Adrenal gland (tissue), 12 donors: ENCODE data around the gene ACADS. TPM values are rescaled to one million over a fixed set of nuclear protein-coding genes. Genes with fewer than 3 reads are reported as not detected.
A peak's percentile ranks its signal among the peaks of the same experiment; 100 is the strongest.

Source experiments
- DNase-seq, 7 donors: peaks; one replicate each; pipeline ENCODE4 v3.0.0-alpha.2; 2019 to 2020
- H3K27ac ChIP-seq, 5 donors: fragments of 200-600 bp; sonication (generic) in 4 of 5; 1 replicate in 3 of 5; 2 replicates in 2 of 5; pipeline versions ENCODE4 v1.5.1 to v1.8.0; 2016 to 2020; ENCODE audit warnings: mild to moderate bottlenecking in 1 of 5
- H3K27me3 ChIP-seq: fragments of 200-600 bp; 2 replicates; pipeline ENCODE4 v1.8.0; 2021
- H3K36me3 ChIP-seq, 2 donors: fragments of 200-600 bp; replicated peaks in 1 of 2; 1 replicate in 1 of 2; 2 replicates in 1 of 2; pipeline versions ENCODE4 v1.5.1 to v1.8.0; 2018 to 2022
- H3K4me1 ChIP-seq, 2 donors: fragments of 200-600 bp; replicated peaks in 1 of 2; 1 replicate in 1 of 2; 2 replicates in 1 of 2; pipeline versions ENCODE4 v1.5.1 to v1.8.0; 2018 to 2021
- H3K4me3 ChIP-seq, 4 donors: fragments of 200-600 bp; sonication (generic) in 3 of 4; one replicate each; pipeline ENCODE4 v1.5.1; 2016 to 2018
- H3K9me3 ChIP-seq, 3 donors: fragments of 200-600 bp; sonication (generic) in 1 of 3; replicated peaks in 1 of 3; 1 replicate in 2 of 3; 2 replicates in 1 of 3; pipeline versions ENCODE4 v1.5.1 to v1.8.0; 2016 to 2021
- POLR2A ChIP-seq, 2 donors: fragments of 450-650 bp; IDR thresholded peaks; one replicate each; pipeline ENCODE4 v1.6.1; 2017; ENCODE audit warnings: antibody characterized with exemption in 2 of 2, mild to moderate bottlenecking in 2 of 2, moderate library complexity in 1 of 2
- WGBS, 4 donors: extraction: QIAGEN DNeasy Blood & Tissue Kit in 2 of 4; methylation state at CpG; one replicate each; pipeline versions ENCODE4 v1.1.5 to v1.1.7; 2013 to 2017; 5-methylcytosine and 5-hydroxymethylcytosine counted together
- intact Hi-C, 2 donors: fragments of 100-400 bp; cut with DNase I; formaldehyde crosslinking; loops; one replicate each; pipeline versions ENCODE4 v1.14.1 to v1.15.0; 2022 to 2023
- polyA plus RNA-seq, 3 donors: library from polyadenylated mRNA; stranded (reverse); fragments of 200-250 nt in 2 of 3; fragments of 350-450 nt in 1 of 3; fragmentation: Illumina TruSeq in 1 of 3; extraction: RNeasy Lipid Tissue Mini Kit (QIAGEN cat#74804) in 1 of 3; gene quantifications; one replicate each; pipeline ENCODE4 v1.2.3, GENCODE V29; 2013 to 2014
- total RNA-seq, 9 donors: library from RNA; depleted of rRNA in 4 of 9; stranded (reverse); fragments of >200 nt in 4 of 9; fragments of 120-200 nt in 1 of 9; fragmentation: NEBNext Ultra II Directional in 1 of 9; extraction: Animal tissue kit (Norgen Biotek cat#: 25700) in 1 of 9; gene quantifications; one replicate each; pipeline versions ENCODE4 v1.1.0 to v1.2.4, GENCODE V29; 2013 to 2023
- TF ChIP-seq, protein P1 (sequence below), 6 experiments: fragments of 450-650 bp in 4 of 6; fragments of 200-600 bp in 2 of 6; sonication (generic) in 1 of 6; IDR thresholded peaks; 1 replicate in 5 of 6; 2 replicates in 1 of 6; pipeline versions ENCODE4 v1.5.1 to v1.8.0; 2016 to 2021; ENCODE audit warnings: antibody characterized with exemption in 6 of 6, mild to moderate bottlenecking in 2 of 6, moderate library complexity in 1 of 6
- donor health status: healthy with polysubstance abuse.
- donor health status: Bipolar disorder and iron deficiency.
- donor health status: DM: yes; HTN: yes; CAD: no.
- donor health status: DM: no; HTN: no; CAD: no.
- donor health status: DM: no; HTN: no; CAD: no.
- donor health status: DM: yes; HTN: yes; CAD: no.

Gene ACADS
- total and polyA plus RNA-seq, 12 donors = 6.2 to 179 (median 81.0) TPM

DNA sequence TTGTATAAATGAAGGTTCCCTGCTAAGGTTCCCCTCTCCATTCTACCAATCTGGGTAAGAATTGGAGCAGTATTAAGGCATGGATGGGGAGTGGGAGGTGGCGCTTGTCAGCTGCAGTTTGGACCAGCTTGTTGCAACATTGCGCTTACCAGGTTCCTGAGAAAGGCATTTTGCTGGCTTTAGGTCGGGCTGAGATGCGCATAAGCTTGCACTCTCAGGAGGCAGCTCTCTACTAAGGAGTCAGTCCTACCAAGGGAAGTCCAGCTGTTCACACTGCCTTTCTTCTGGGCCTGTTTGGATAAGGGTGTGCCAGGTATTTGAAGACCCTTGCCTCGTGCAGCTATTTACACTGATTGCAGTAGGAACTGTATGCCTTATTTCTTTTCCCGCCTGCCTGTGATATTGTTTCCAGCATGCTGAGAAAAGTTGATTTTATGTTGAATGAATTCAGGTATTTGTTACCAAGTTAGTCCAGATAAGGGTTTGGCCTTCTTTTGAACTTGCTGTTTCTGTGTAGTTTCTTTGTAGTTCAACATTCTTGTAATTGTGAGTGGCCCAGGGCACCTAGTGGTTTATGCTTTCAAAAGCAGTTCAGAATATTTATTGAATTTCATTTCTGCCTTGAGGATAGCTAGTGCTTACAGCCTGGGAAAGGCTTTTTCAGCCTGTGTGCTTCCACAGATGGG is 36.1 kb upstream of the ACADS start:
- WGBS, 4 donors = 51 to 59% (median 55%) methylated on average over 6 of the region's 6 CpGs
- Histone ChIP-seq H3K4me1 (peaks cover 50 to 66% of the 10 kb centered on the region in 2 donors), H3K27ac (peak overlapping the region in 3 of 5 donors; percentile 82 to 94 (median 93)), H3K27me3 (no peaks in the 10 kb centered on the region), H3K36me3 (peaks cover 0 to 11% of the 10 kb centered on the region in 2 donors), H3K4me3 (peak overlapping the region in 2 of 4 donors; percentile 64 to 92), H3K9me3 (no peaks in the 10 kb centered on the region)
- TF ChIP-seq, protein P1, sequence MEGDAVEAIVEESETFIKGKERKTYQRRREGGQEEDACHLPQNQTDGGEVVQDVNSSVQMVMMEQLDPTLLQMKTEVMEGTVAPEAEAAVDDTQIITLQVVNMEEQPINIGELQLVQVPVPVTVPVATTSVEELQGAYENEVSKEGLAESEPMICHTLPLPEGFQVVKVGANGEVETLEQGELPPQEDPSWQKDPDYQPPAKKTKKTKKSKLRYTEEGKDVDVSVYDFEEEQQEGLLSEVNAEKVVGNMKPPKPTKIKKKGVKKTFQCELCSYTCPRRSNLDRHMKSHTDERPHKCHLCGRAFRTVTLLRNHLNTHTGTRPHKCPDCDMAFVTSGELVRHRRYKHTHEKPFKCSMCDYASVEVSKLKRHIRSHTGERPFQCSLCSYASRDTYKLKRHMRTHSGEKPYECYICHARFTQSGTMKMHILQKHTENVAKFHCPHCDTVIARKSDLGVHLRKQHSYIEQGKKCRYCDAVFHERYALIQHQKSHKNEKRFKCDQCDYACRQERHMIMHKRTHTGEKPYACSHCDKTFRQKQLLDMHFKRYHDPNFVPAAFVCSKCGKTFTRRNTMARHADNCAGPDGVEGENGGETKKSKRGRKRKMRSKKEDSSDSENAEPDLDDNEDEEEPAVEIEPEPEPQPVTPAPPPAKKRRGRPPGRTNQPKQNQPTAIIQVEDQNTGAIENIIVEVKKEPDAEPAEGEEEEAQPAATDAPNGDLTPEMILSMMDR (IDR thresholded peaks at IDR 0.05) = no peak
- TF ChIP-seq POLR2A (IDR thresholded peaks at IDR 0.05) = no peak
- DNase-seq = no peak
- intact Hi-C loops = no loop called here

DNA sequence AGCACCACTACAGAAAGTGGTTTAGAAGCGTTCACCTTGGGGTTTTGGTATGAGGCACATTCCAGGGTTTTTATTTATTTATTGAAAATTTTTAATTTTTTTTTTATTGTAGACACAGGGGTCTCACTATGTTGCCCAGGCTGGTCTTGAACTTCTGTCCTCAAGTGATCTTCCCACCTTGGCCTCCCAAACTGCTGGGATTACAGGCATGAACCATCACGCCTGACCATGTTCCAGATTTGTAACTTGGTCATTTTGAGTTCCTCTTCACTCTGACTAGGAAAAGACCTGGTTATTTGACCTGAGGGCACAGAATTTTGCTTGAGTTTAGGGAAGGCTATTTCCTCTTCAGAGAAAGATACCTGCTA is 35.6 kb upstream of the ACADS start:
- 79 to 87% (median 83%) methylated on average over 2 of the region's 2 CpGs for WGBS, 4 donors
- Histone ChIP-seq H3K4me3 (peak overlapping the region in 1 of 4 donors; percentile 92), H3K27ac (peak overlapping the region in 2 of 5 donors; percentile 16 to 93), H3K4me1 (peaks cover 47 to 62% of the 10 kb centered on the region in 2 donors), H3K27me3 (no peaks in the 10 kb centered on the region), H3K36me3 (peaks cover 0 to 16% of the 10 kb centered on the region in 2 donors), H3K9me3 (no peaks in the 10 kb centered on the region)
- intact Hi-C loops = no loop called here
- TF ChIP-seq POLR2A (IDR thresholded peaks at IDR 0.05) = no peak
- no peak for DNase-seq

DNA sequence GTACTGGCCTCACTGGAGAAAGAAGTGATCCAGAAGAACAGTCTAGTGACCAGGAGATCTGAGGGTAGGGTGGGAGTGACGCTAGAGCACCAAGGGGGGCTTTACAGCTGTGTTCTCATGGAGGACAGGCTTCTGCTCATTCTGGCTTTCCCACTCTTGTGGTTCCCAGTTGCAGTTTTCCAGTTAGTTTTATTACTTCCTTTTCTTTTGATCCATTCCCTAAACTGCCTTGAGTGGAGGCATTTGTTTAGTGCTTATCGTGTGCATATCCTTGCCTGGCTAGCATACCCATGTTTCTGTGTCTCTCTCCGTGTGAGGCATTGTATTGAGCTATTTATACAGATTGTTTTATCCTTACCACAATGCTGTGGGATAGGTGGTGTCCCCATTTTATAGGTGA is 34.6 kb upstream of the ACADS start:
- WGBS, 4 donors = 29 to 55% (median 49%) methylated on average over 3 of the region's 3 CpGs
- Histone ChIP-seq H3K9me3 (no peaks in the 10 kb centered on the region), H3K4me1 (peaks cover 47 to 57% of the 10 kb centered on the region in 2 donors), H3K27me3 (no peaks in the 10 kb centered on the region), H3K36me3 (peaks cover 0 to 25% of the 10 kb centered on the region in 2 donors), H3K4me3 (no peak overlapping the region), H3K27ac (peak overlapping the region in 4 of 5 donors; percentile 13 to 93 (median 41))
- intact Hi-C loops = no loop called here
- no peak for DNase-seq
- TF ChIP-seq, protein P1 (IDR thresholded peaks at IDR 0.05) = no peak
- no peak for TF ChIP-seq POLR2A (IDR thresholded peaks at IDR 0.05)

DNA sequence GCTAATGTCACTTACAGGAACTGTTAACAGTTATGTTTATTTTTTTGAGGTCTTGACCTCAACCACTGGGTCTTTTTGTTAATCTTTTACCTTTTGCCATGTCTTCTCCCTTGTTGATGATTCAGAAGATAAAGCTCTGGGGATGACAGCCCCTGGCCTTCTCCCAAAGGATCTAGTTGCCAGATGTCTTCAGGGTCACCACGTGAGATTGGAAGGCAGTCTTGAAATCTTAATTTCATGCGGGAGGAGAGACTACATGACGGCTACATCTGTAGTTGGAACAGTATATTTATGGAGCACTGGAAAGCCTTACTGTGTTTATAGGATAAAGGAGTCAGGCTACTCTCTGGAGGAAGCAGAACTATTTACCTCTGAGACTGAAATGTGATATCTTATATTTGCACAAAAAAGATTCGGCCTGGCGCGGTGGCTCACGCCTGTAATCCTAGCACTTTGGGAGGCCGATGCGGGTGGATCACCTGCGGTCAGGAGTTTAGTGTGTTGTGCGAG is 33.0 kb upstream of the ACADS start:
- Histone ChIP-seq H3K27ac (peak overlapping the region; percentile 29 to 93 (median 48)), H3K27me3 (no peaks in the 10 kb centered on the region), H3K4me1 (peaks cover 47 to 57% of the 10 kb centered on the region in 2 donors), H3K36me3 (peaks cover 0 to 41% of the 10 kb centered on the region in 2 donors), H3K9me3 (no peaks in the 10 kb centered on the region), H3K4me3 (no peak overlapping the region)
- intact Hi-C loops = no loop called here
- WGBS, 4 donors = 46 to 51% (median 48%) methylated on average over 11 of the region's 11 CpGs
- DNase-seq = peak; percentile 63 to 88 (median 78)
- TF ChIP-seq, protein P1 (IDR thresholded peaks at IDR 0.05) = no peak
- TF ChIP-seq POLR2A (IDR thresholded peaks at IDR 0.05) = no peak
